ENCODE data around the gene NTF3. TPM values are rescaled to one million over a fixed set of nuclear protein-coding genes. Genes with fewer than 3 reads are reported as not detected.

NTF3 gene
- total RNA-seq, 1 donor from 2014 or later, result 2.1 TPM

GRCh38 chr12:5395443-5396271 is 36.3 kb upstream of the NTF3 start:
- TF ChIP-seq, protein P1, sequence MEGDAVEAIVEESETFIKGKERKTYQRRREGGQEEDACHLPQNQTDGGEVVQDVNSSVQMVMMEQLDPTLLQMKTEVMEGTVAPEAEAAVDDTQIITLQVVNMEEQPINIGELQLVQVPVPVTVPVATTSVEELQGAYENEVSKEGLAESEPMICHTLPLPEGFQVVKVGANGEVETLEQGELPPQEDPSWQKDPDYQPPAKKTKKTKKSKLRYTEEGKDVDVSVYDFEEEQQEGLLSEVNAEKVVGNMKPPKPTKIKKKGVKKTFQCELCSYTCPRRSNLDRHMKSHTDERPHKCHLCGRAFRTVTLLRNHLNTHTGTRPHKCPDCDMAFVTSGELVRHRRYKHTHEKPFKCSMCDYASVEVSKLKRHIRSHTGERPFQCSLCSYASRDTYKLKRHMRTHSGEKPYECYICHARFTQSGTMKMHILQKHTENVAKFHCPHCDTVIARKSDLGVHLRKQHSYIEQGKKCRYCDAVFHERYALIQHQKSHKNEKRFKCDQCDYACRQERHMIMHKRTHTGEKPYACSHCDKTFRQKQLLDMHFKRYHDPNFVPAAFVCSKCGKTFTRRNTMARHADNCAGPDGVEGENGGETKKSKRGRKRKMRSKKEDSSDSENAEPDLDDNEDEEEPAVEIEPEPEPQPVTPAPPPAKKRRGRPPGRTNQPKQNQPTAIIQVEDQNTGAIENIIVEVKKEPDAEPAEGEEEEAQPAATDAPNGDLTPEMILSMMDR (conservative IDR thresholded peaks at IDR 0.05; ENCODE audit: low read depth, low read length), result no peak
- no peak for DNase-seq (ENCODE audit: low read depth)
- H3K4me3 ChIP-seq (ENCODE audit: low read depth, low read length), result no peak overlapping the region

GRCh38 chr12:5396541-5396940 is 35.4 kb upstream of the NTF3 start:
- no peak overlapping the region for H3K4me3 ChIP-seq (ENCODE audit: low read depth, low read length)
- no peak for DNase-seq (ENCODE audit: low read depth)
- TF ChIP-seq, protein P1 (conservative IDR thresholded peaks at IDR 0.05; ENCODE audit: low read depth, low read length), result no peak

DNA sequence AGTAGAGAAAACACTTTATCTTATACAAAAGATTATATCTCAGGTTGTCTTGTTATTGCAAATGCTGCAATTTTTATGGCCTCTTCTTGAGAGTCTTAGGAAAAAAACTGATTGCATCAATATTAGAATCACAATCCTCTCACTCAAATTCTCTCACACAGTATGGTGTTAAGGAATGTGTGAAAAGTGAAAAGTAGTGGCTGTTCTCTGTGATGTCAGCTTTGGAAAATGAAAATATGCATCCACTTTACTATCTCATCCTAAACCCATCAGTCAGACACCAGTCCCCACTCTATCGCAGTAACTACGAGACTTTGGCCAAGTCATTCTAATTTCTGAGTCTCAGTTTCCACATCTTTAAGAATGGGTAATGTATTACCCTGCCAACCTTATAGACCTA is 32.6 kb upstream of the NTF3 start:
- TF ChIP-seq, protein P1 (conservative IDR thresholded peaks at IDR 0.05; ENCODE audit: low read depth, low read length), result no peak
- no peak for DNase-seq (ENCODE audit: low read depth)
- no peak overlapping the region for H3K4me3 ChIP-seq (ENCODE audit: low read depth, low read length)

GRCh38 chr12:5402009-5402935 is 29.6 kb upstream of the NTF3 start:
- TF ChIP-seq, protein P1 (conservative IDR thresholded peaks at IDR 0.05; ENCODE audit: low read depth, low read length), result no peak
- H3K4me3 ChIP-seq (ENCODE audit: low read depth, low read length), result no peak overlapping the region
- DNase-seq (ENCODE audit: low read depth), result no peak

DNA sequence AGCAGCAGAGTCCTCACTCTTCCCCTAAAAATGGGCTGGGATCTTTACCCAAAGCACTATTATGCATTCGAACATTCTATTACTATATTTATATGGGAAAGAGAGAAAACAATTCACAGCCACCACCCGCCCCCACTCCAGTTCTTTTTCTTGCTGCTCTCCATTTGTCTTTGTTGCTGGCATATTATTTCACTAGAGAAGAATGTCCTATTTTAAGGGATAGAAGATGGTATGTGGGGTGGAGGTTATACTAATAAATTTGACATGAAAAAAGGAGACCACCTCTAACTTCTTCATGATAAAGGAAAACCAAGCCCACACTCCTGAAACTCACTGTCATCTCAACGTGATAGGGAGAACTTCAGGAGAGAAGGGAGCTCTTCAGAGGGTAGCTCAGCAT is 28.5 kb upstream of the NTF3 start:
- TF ChIP-seq, protein P1 (conservative IDR thresholded peaks at IDR 0.05; ENCODE audit: low read depth, low read length), result no peak
- DNase-seq (ENCODE audit: low read depth), result no peak
- no peak overlapping the region for H3K4me3 ChIP-seq (ENCODE audit: low read depth, low read length)

DNA sequence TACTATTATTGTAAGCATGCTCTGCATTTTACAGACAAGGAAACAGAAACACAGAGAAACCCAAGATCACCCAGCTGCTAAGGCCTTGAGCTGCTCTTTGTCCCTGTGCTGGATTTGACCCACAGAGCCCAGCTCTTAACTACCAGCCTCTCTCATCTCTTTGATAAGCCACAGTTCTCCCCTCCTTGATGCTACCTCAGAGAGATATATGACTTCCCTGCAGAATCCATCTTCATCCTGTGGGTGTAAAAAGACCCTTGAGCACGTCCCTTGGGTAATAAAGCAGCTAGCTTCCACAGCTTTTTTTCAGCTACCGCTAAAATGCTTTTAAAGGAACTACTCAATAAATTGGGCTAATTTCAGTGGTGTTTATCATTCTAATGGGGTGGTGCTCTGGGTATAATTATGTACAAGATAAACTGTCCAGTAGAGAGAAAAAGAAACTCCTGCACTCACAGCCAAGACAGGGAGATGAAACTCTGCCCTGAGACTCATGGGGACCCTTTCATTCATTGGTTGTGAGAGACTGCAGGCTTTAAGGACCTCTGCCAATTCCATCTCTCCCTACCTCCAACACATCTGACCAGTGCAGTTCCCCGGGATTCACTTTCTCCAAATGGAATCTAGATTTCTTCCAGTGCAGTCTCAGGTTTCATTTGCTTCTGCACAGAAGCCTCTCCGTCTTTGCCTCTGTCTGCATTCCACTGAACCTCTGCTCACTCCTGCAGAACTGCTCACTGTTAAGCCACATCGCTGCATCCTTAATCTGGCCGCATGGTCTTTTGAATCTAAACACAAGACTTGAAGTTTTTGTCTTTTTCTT is 24.7 kb upstream of the NTF3 start:
- TF ChIP-seq, protein P1 (conservative IDR thresholded peaks at IDR 0.05; ENCODE audit: low read depth, low read length), result no peak
- DNase-seq (ENCODE audit: low read depth), result no peak
- H3K4me3 ChIP-seq (ENCODE audit: low read depth, low read length), result no peak overlapping the region
